Measurements from ENCODE around the gene MFSD2A. TPM values are rescaled to one million over a fixed set of nuclear protein-coding genes. Genes with fewer than 3 reads are reported as not detected.

Gene MFSD2A
- total and polyA plus RNA-seq, 9 of the 15 experiments (the other 6 are each of a cell fraction or from before 2014, with no cell fraction given), result 0.06 to 0.40 (median 0.15) TPM; not detected in 4

DNA sequence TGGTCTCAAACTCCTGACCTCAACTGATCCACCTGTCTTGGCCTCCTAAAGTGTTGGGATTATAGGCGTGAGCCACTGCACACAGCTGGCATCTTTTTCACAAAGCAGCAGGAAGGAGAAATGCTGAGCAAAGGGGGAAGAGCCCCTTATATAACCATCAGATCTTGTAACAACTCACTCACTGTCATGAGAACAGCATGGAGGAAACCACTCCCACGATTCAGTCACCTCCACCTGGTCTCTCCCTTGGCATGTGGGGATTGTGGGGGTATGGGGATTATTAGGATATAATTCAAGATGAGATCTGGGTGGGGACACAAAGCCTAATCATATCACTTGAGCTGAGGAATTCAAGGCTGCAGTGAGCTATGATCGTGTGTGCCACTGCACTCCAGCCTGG, 3.0 kb upstream of the MFSD2A start:
- Histone ChIP-seq H3K27me3 (ENCODE audit: control insufficient read depth in 2 of 2, insufficient read depth in 2 of 2, low read length in 2 of 2) (peaks cover 36 to 47% of the 10 kb centered on the region in 2 experiments), H3K4me3 (no peak overlapping the region), H3K9me3 (replicated peaks; ENCODE audit: control insufficient read depth, insufficient read depth, low read depth, low read length) (no peaks in the 10 kb centered on the region), H3K36me3 (ENCODE audit: control insufficient read depth, insufficient read depth, low read length) (no peaks in the 10 kb centered on the region), H4K20me1 (replicated peaks; ENCODE audit: control insufficient read depth, insufficient read depth, low read length) (no peaks in the 10 kb centered on the region), H3K79me2 (ENCODE audit: control insufficient read depth, insufficient read depth, low read length) (no peaks in the 10 kb centered on the region), H3K9me1 (ENCODE audit: control insufficient read depth, insufficient read depth, low read length) (no peaks in the 10 kb centered on the region), H3K9ac (ENCODE audit: insufficient read depth in 1 of 2, low read depth in 2 of 2, low read length in 2 of 2) (no peak overlapping the region), H3K4me2 (ENCODE audit: insufficient read depth, low read length) (no peak overlapping the region), H3K4me1 (replicated peaks in 1 of 2; ENCODE audit: control insufficient read depth in 2 of 2, insufficient read depth in 2 of 2, low read length in 2 of 2) (peaks cover 0 to 16% of the 10 kb centered on the region in 2 experiments; a peak in 3 of 5 replicates), H3K27ac (ENCODE audit: extremely low read depth, low read depth, low read length) (no peak overlapping the region), H2AFZ (ENCODE audit: low read depth, low read length) (no peak overlapping the region)
- in situ Hi-C loops (cut with MboI), result no loop called here
- BruUV-seq (replicated peaks), result no TSS peak
- 10% methylated on average over 3 of the region's 3 CpGs for WGBS (ENCODE audit: insufficient coverage, low coverage, missing lambda C conversion rate)
- DNase-seq (ENCODE audit: extremely low read depth in 1 of 4, low spot score in 3 of 4), result no peak
- intact Hi-C loops (cut with micrococcal nuclease), result no loop called here
- POLR2A ChIA-PET, result interaction anchor here (0.6 kb wide), 1 partner anchor 53 kb away, joined by 3 read pairs; no protein-coding TSS in a partner anchor
- TF ChIP-seq DNMT1 (IDR thresholded peaks at IDR 0.05), result no peak
- CTCF ChIA-PET (ENCODE audit: low intra/inter-chr PET ratio), result no interaction called here
- FAIRE-seq, result no peak
- ATAC-seq, result no peak

DNA sequence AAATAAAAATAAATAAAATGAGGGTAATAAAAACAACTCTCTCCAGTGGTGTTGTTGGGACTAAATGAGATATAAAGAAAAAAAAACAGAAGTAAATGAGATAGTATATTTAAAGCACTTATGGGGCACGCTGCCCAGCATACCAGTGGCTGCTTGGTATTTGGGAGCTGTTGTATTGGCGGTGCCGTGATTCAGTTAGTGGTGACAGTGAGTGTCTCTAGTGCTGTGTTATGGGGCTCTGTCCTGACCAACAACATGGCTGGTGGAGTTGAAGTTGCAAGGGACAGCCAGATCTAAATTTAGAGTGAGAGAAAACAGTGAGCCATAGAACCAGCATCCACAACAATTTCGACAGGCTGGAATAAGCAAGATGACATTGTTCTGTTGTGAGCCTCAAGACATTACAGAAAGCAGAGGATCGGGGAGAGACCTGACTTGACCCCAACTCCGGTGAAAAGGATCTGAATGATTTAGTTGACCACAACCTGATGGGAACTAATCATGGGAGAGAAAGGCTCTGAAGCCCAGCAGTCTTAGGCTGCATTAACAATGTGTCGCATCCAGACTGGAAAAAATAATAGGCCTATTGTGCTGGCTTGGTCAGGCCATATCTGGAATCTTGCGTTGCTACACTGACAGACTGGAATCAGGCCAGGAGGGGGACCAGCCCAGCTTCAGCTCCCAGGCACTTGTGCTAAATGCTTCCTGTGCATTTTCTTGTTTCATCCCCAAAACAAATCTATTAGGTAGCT, 2.4 kb upstream of the MFSD2A start:
- WGBS (ENCODE audit: insufficient coverage, low coverage, missing lambda C conversion rate), result 4% methylated on average over 8 of the region's 8 CpGs
- no TSS peak for BruUV-seq (replicated peaks)
- no peaks in the 10 kb centered on the region for H4K20me1 ChIP-seq (replicated peaks; ENCODE audit: control insufficient read depth, insufficient read depth, low read length)
- no peak overlapping the region for H2AFZ ChIP-seq (ENCODE audit: low read depth, low read length)
- no peaks in the 10 kb centered on the region for H3K79me2 ChIP-seq (ENCODE audit: control insufficient read depth, insufficient read depth, low read length)
- DNase-seq (ENCODE audit: extremely low read depth in 1 of 4, low spot score in 3 of 4), result no peak
- ChIA-PET CTCF (ENCODE audit: low intra/inter-chr PET ratio) (no interaction called here), POLR2A (interaction anchor here (0.6 kb wide), 1 partner anchor 54 kb away, joined by 3 read pairs; no protein-coding TSS in a partner anchor)
- in situ Hi-C loops (cut with MboI) (no loop called here), intact Hi-C loops (cut with micrococcal nuclease) (no loop called here)
- no peak overlapping the region for H3K4me3 ChIP-seq
- H3K9me3 ChIP-seq (replicated peaks; ENCODE audit: control insufficient read depth, insufficient read depth, low read depth, low read length), result no peaks in the 10 kb centered on the region
- no peaks in the 10 kb centered on the region for H3K9me1 ChIP-seq (ENCODE audit: control insufficient read depth, insufficient read depth, low read length)
- no peak overlapping the region for H3K27ac ChIP-seq (ENCODE audit: extremely low read depth, low read depth, low read length)
- peak; percentile 29 for FAIRE-seq
- ATAC-seq, result peak; percentile 24; the same call in 1 of the 3 replicates
- no peak overlapping the region for H3K9ac ChIP-seq (ENCODE audit: insufficient read depth in 1 of 2, low read depth in 2 of 2, low read length in 2 of 2)
- H3K4me2 ChIP-seq (ENCODE audit: insufficient read depth, low read length), result no peak overlapping the region
- no peaks in the 10 kb centered on the region for H3K36me3 ChIP-seq (ENCODE audit: control insufficient read depth, insufficient read depth, low read length)
- H3K4me1 ChIP-seq (replicated peaks in 1 of 2; ENCODE audit: control insufficient read depth in 2 of 2, insufficient read depth in 2 of 2, low read length in 2 of 2), result peaks cover 0 to 16% of the 10 kb centered on the region in 2 experiments; a peak in 3 of 5 replicates
- TF ChIP-seq ATF1 (CRISPR knock-in tag; IDR thresholded peaks at IDR 0.05) (no peak), ATF1 (tag; IDR thresholded peaks at IDR 0.05) (no peak), JUNB (CRISPR knock-in tag; conservative IDR thresholded peaks at IDR 0.05) (no peak), KLF6 (CRISPR knock-in tag; IDR thresholded peaks at IDR 0.05; ENCODE audit: borderline replicate concordance) (no peak), MTA1 (IDR thresholded peaks at IDR 0.05; ENCODE audit: borderline replicate concordance) (no peak), NFE2L1 (tag; IDR thresholded peaks at IDR 0.05; ENCODE audit: borderline replicate concordance, low read depth) (no peak)
- peaks cover 39 to 53% of the 10 kb centered on the region in 2 experiments for H3K27me3 ChIP-seq (ENCODE audit: control insufficient read depth in 2 of 2, insufficient read depth in 2 of 2, low read length in 2 of 2)

Data from K562 (cell line).